D721Med (cell line): Measurements from ENCODE around the gene WRAP73.

Source experiments
- DNase-seq: peaks from one replicate; pipeline ENCODE4 v3.0.0; 2011; ENCODE audit warnings: low spot score; ENCODE audit not compliant: insufficient read length
- FAIRE-seq: peaks from 2 replicates; lab custom pipeline; 2011; peaks lifted over from hg19 to GRCh38; lab: Jason Lieb, UNC
- CTCF ChIP-seq: IDR thresholded peaks from 2 replicates; pipeline ENCODE4 v1.5.1; 2012; ENCODE audit warnings: mild to moderate bottlenecking, control low read depth; ENCODE audit not compliant: insufficient read depth; ENCODE audit errors: missing control alignments

The WRAP73 gene

GRCh38 chr1:3671371-3672180 is 21.7 kb upstream of the WRAP73 start:
- TF ChIP-seq CTCF, result no peak
- FAIRE-seq, result no peak
- DNase-seq, result no peak

GRCh38 chr1:3670823-3671265 is 20.9 kb upstream of the WRAP73 start:
- TF ChIP-seq CTCF, result no peak
- FAIRE-seq (no peak), DNase-seq (no peak)

GRCh38 chr1:3669971-3670431 is 20.1 kb upstream of the WRAP73 start:
- no peak for DNase-seq
- TF ChIP-seq CTCF, result no peak
- FAIRE-seq, result no peak

GRCh38 chr1:3669421-3669821 is 19.5 kb upstream of the WRAP73 start:
- no peak for TF ChIP-seq CTCF
- FAIRE-seq (no peak), DNase-seq (no peak)

- no peak for TF ChIP-seq CTCF
- FAIRE-seq (no peak), DNase-seq (no peak)
Observed at GRCh38 chr1:3668585-3669300, 18.8 kb upstream of the WRAP73 start.

- FAIRE-seq (no peak), DNase-seq (no peak)
- no peak for TF ChIP-seq CTCF
Observed at GRCh38 chr1:3668148-3668547, 18.2 kb upstream of the WRAP73 start.
